NCI-H345 (cell line): ENCODE results near the gene ABCB6.
A peak's percentile ranks its signal among the peaks of the same experiment; 100 is the strongest.
"Not testable (repeated sequence)": the region's sequence is repeated elsewhere in the genome, so short reads cannot be mapped to it uniquely, and the experiment has no call there.

ENCODE experiments used
- DNase-seq: peaks from one replicate; lab custom pipeline; 2025; lab: John Stamatoyannopoulos, UW

Gene ABCB6

DNA sequence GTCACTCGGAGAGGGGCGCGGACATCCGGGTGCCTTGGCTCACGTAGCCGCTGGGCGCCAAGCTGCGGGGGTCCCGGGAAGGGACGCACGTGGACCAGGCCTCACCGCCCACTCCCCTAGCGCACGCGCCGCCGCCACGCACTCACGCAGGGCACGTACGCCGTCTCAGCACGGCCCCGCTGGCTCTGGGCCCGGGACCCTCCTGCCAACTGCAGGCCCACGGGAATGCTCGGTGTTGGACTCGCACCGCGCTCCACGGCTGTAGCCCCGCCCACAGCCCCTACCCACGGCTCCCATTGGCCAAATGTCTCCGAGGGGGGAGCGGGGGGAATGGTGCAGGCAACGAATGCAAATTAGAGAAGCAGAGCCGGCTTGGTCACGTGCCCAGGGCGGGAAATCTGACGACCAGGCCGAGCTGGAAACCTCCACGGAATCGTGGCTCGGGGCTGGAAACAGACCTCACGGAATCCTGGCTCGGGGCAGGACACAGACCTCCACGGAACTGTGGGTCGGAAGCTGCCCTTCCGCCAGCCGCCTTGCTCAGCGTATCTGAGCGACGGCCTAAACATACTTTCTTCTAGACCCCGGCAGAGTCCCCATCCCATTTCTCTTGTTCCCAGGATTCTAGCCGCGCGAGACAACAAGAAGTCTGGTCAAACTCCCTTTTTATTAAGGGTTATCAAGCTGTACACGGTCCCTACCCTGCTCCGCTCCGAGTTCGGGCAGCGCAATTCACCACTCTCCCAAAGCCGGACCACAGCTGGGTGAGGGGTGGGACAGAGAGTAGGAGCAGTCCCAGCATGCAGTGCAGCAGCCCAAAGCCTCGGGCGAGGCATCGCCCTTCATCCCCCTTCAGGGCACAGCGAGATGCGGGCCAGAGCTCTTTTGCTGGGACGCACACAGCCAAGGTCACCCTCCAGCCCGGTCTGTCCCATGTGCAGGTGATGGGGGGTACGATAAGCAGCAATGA lies at the start of gene ABCB6:
Gene ABCB6, minus strand, starts transcription at position 227 of the 970 bp plus-strand sequence. CDS start 285 bp downstream, outside the sequence.
- peak; percentile 96 for DNase-seq

DNA sequence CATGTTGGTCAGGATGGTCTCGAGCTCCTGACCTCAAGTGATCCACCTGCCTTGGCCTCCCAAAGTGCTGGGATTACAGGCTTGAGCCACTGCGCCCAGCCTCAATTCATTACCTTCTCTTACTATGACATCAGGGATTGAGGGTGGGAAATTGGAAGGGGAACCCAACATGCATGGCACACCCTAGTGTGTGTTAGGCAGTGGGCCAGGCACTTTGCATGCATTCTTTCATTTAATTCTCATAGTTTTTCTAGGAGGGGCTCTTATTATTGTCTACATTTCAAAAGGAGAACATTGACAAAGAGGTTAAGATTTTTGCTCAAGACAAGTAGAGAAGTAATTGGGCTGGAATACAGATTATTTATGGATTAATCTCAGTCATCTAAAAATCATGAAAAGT lies 49.5 kb upstream of the ABCB6 start:
- no peak for DNase-seq

DNA sequence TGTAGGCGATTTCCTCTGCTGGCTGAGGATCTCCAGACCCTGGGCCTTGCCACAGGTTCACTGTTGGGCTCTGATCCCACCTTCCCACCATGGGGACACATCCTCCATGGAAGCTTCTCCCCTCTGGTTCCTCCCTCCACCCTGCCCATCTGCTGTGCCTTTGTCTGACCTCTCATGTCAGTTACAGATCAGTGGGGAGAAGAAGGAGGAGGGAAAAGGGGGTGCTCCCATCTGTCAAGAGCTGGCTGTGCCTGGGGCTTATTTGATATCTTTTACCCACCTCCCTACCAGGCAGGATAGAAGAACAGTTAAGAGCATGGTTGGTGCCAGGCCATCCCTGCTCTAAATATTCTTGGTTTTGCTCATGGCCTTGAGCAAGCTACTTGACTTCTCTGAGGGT lies 48.1 kb upstream of the ABCB6 start:
- no peak for DNase-seq

DNA sequence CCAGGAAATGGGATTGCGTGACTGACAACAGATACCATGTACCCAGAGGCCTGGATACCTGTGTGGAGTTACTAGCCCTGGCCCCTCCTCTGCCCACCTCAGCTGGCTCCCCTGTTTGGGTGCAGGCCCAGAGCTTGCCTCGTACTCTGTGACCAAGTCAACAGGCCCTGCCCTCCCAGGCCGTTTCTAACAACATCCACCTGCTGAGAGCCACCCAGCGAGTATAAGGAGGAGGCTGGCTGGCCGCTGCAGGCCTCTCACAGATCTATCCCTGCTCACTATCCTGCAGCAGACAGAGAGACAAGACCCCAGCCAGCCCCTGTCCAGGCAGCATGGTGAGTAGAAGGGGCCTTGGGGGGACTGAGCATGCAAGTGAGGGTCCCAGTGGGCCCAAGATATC lies 47.5 kb upstream of the ABCB6 start:
- no peak for DNase-seq

DNA sequence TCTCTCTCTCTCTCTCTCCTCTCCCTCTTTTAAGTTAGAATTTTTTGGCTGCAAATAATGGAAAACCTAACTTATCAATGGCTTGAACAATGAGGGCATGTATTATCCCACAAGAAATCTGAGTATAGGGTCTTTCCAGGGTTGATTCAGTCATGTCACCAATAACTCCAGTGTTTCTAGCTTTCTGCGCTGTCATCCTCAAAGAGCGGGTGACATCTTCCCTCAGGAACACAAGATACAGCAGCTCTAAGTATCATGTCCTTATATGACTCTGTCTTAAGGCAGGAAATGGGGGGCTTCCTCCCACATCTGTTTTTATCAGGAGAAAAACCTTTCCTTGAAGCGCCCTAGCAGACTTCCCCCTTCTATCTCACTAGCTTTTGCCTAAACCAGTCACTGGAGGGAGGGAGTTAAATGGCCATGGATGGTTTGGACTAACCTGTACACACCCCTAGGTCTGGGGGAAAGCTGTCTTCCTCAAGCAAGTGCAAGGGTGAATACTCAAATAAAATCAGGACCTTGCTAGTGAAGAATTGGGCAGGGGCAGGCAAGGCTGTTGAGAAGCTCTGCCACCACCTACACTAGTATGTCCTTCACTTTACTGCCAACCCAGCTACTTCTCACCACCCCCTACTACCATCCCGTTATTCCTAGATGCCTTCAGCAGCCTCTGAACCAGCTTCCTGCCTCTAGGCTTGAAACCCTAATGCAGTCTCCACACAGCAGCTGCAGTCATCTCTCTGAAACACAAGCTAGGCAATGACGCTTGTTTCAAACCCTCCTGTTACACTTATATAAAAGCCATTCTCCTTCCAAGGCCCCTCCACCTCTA lies 42.5 kb upstream of the ABCB6 start:
- DNase-seq: no peak

DNA sequence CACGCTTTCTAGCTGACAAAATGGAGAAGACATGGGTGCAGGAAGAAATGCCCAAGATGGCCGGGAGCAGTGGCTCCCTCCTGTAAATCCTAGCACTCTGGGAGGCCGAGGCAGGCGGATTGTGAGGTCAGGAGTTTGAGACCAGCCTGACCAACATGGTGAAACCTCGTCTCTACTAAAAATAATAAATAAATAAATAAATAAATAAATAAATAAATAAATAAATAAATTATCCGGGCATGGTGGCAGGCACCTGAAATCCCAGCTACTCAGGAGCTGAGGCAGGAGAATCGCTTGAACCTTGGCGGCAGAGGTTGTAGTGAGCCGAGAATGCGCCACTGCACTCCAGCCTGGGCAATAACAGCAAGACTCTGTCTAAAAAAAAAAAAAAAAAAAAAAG lies 40.2 kb upstream of the ABCB6 start:
- DNase-seq: not testable (repeated sequence)

DNA sequence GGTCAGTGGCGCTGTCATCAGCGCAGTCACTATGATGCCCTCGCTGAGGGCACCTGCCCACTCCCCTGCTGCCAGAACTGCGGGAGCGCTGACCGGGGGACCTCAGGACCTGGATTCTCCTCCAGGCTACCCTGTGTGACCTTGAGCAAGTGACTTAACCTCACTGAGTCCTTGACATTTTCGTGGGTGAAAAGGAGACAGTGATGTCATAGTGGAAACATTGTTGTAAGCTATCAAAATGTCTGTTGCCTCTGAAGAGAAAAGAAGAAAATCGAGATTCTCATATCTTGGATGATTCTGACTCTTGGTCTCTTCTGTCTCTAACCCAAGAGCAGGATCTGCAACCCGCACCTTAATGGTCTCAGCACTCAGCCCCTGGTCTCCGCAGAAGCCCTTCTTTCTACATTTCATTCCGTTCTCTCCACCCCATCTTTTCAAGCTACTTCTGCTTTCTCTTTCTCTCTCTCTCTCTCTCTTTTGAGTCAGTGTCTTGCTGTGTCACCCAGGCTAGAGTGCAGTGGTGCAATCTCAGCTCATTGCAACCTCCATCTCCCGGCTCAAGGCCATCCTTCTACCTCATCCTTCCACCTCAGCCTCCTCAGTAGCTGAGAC lies 35.9 kb upstream of the ABCB6 start:
- no peak for DNase-seq

DNA sequence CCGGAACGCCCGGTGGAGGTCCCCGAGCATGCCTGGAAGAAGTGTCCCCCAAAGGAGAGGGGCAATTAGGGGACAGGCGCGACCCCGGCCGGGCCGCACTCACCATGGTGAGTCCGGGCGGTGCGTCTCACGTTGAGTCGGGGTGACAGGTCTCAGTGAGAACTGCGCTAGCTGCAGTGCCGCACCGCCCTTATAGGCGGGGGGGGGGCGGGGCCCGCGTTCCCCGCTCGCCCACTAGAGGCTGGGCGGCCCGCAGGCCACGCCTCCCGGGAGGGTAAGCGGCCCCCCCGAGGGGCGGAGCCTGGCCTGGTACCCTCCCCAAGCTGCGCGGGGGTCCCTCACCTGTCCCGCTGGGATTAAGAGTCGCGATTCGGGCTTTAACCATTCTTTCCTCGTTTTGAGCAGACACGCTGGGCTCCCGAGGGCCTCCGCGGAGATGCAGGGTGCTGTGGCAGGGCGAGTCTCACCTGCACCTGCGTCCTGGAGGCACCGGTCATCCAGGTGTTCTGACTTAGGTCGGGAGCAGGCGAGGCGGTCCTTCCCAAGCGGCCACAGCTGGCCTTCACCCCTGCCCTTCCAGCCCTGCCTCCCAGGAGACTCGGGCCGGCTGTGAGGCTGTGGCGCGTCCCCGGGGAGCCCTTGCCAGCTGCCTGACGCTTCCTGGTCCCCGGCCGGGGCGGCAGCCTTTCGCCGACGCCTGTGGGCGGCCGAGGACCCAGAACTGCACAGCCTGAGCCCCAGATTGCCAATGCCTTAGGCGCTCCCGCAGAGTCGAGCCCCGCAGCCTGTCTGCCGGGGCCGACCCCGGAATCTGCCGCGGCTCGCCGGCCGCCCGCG lies 35.2 kb upstream of the ABCB6 start, which contains the start of gene TUBA4A:
Gene TUBA4A, minus strand, starts transcription at position 166 of the 837 bp plus-strand sequence. Its CDS starts 60 bp downstream, at position 106.
- peak; percentile 84 for DNase-seq

DNA sequence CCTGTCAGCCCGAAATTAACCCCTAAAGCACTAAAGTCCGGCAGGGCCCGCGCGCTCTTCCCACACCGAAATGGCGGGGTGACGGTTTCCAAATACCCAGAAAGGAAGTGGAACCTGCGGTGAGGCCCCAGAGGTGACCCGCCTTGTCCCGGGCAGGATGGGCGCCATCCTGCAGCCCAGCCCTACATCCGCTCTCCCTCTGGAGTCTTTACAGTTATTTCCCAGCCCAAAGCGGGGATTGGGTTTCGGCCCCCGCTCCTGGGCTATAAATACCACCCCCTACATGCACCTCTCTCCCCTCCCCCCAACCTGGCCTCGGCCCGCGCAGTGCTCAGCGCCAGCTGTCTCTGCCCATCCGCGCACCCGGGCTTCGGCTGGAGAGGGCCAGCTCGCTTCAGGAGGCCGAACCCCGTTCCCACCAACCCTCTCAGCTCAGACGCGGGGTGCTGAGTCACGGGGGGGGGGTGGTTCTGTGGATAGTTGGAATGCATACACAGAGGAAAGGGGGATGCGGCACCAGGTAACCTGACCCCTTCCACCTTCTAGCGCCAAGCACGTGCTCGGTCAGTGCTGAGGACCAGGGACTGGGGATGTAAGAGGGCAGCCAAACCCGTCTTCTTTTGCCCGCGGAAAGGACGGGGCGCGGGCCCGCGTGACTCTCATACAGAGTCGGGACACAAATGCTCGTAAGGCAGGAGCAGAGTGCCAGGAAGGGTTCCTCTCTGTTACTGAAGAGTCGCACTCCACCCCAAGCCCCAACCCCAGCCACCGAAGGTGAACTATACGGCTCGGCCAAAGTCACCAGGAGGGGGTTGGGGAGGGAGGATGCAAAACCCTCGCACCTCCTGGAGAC lies 34.4 kb upstream of the ABCB6 start, which contains the start of gene TUBA4B:
Gene TUBA4B, plus strand, starts transcription at position 344 of the 853 bp plus-strand sequence. Its CDS starts 165 bp downstream, at position 509.
- peak; percentile 47 for DNase-seq

DNA sequence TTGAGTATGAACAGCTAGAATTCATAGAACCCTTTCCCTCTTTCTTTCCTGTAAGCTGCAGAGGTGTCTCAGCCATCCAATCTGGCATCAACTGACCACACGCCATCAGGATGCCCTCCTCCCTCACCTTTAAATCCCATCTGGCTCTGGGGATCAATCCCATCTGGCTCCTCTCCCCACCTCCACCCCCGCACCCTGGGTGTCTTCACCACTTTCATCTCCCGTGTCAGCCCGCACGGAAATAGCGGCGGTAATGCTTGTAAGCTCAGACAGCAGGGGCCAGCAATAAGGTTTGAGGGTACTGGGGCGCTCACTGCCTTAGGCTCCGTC lies 33.8 kb upstream of the ABCB6 start:
- DNase-seq: no peak

DNA sequence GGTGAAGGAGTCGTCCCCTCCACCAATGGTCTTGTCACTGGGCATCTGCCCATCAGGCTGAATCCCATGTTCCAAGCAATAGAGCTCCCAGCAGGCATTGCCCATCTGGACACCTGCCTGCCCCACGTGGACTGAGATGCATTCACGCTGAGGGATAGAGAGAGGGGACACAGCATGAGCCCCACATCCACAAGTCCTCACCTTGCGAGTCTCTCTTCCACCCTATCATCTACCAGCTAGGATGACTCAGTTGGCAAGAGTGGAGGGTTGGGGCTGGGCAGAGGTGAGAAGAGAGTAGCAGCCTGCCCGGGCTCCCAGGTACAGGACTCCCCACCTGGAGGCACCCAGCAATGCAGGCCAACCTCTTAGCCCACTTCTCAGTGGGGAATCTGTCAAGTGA lies 33.3 kb upstream of the ABCB6 start:
- peak; percentile 56 for DNase-seq

DNA sequence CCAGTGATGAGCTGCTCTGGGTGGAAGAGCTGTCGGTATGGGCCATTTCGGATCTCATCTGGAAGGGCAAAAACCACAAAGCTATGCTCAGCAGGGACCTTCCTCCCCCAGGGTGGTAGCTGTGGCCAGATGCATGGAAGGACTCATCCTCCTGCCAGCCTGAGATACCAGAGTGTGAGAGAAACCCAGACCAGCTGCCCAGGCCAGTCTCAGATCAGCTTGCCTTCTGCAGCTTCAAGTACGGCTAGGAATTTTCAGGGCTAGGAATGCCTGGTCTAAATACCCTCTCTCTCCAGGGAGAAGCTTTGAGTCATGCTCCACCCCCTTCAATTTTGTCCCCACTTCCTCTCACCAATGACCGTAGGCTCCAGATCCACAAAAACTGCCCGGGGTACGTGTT lies 32.9 kb upstream of the ABCB6 start:
- DNase-seq: no peak

DNA sequence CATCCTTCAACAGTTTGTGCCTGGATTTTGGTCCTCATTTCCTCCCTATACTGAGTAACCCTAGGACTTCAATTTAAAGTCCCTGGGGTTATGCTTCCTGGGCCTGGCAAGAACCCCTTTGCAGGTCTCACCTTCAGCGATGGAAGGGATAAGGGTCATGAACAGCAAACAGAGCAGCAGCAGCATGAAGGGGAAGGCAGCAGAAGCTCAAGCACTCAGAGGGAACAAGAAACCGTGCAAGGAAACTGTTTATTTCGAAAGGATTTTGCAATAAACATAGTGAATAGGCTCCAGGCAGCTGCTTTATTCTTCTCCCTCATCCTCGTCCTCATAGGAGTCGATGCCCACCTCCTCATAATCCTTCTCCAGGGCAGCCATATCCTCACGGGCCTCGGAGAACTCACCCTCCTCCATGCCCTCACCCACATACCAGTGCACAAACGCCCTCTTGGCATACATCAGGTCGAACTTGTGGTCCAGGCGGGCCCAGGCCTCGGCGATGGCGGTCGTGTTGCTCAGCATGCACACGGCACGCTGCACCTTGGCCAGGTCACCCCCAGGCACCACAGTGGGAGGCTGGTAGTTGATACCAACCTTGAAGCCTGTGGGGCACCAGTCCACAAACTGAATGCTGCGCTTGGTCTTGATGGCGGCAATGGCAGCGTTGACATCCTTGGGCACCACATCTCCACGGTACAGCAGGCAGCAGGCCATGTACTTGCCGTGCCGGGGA lies 31.5 kb upstream of the ABCB6 start:
- DNase-seq: no peak

DNA sequence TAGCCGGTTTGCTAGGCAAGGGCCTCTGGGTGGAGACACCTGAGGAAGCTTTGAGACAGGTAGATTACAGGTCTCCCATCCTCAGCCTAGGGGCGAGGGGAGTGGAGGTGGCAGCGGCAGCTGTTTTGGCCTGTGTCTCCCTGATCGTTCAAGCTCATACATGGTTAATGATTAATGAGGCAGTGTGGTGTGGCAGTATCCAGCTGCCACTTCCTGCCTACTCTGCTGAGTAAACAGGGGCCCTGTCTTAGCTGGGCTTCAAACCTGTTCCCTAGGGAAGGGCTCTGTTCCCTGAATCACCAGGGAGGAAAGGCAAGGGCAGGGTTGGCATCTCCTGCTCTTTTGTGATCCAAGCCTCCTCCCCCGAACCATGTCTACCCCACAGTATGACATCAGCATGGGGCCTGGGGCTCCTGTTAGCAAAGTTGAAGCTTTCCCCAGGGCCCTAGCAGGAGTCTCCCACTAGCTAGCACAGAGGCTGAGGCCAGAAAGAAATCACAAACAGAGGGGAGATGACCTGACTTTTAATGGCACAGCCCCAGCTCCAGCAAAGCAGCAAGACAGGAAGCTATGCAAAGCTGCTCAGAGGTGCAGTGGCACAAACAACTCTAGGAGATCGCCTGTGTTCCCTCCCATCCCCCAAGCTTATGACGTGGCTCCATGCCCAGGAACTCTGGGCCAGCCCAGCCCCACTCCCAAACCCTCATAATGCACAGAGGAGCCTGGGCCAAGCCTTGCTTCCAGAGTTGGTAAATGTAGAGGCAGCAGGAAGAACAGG lies 30.6 kb upstream of the ABCB6 start:
- DNase-seq: peak; percentile 77

DNA sequence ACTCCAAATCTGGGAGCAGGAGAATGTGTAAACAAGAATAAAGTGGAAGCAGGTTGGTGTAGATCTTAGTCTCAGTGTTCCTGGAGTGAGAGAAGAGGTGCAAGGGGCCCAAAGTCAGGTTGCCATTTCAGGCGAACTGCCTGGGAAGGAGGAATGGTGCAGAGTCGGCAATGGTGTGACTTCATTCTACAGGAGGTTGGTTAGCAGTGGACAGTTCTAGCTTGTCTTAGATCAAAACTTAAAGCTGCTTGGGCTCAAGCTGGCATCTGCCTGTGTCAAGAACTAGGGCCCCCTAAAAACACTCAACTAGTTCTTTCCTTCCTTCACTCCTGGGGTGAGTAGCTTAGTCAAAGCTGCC lies 30.1 kb upstream of the ABCB6 start:
- no peak for DNase-seq

DNA sequence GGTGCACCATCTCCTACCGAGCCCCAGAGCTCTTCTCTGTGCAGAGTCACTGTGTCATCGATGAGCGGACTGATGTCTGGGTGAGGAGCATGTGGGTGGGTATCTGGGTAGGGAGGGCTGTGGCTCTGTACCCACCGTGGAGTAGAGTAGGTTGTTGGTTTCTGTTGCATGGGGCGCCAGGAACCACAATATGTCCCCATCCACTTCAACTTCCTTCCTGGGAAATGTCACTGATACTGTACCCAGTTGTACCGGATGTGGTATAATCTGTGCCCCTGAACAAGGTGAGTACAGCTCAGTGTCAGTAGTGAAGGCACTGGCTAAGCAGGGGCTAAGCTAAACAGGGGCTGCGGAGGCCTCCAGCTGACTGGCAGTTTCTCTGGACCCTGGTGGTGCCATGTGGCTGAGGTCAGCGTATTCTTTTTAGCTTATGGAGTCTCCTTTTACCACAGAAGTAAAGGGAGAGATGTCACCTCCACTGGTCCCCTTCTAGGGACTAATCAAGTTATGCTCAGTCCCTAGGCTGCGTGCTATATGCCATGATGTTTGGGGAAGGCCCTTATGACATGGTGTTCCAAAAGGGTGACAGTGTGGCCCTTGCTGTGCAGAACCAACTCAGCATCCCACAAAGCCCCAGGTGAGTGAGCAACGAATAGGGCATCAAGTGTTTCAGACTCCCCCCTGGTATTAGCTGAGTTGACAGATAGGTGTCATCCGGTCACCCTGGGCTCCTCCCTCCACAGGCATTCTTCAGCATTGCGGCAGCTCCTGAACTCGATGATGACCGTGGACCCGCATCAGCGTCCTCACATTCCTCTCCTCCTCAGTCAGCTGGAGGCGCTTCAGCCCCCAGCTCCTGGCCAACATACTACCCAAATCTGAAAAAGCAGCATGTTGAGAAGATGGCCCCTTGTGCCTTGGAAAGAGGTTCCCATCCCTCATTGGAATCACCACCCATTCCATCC lies 29.2 kb upstream of the ABCB6 start:
- DNase-seq: no peak

DNA sequence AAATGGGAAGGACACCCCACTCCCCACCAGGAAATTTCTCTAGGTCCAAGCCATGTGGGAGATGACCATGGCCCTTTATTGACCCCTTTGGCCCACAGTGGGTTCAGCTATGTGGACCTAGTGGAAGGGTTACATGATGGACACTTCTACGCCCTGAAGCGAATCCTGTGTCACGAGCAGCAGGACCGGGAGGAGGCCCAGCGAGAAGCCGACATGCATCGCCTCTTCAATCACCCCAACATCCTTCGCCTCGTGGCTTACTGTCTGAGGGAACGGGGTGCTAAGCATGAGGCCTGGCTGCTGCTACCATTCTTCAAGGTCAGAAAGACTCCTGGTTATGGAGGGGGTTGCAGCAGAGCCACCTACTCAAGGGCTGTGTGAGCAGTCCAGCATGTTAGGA lies 27.8 kb upstream of the ABCB6 start:
- DNase-seq: no peak

DNA sequence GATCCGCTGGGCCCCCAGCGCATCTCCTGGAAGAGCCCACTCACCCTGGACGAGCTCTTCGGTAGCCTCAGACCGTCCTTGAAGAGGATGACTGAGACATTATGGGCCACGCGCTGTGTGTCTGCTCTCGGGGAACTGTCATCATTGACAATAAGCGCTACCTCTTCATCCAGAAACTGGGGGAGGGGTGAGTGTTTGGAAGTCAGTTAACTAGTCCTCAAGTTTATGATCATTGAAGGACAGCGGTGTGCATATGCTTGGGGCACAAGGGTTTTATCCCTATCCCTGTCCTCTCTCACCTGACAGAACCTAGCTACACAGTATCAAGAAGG lies 27.1 kb upstream of the ABCB6 start:
- DNase-seq: no peak
